SU-DHL-6 (cell line): ENCODE measurements around the gene CNEP1R1.

Source experiments
- H2AFZ ChIP-seq: fragments of 200-600 bp; sonication (generic); 2 replicates; pipeline ENCODE4 v1.6.1; 2014; ENCODE audit warnings: low read depth, mild to moderate bottlenecking, moderate library complexity, mixed read lengths, antibody characterized with exemption, low read length; ENCODE audit not compliant: severe bottlenecking
- H3F3A ChIP-seq: fragments of 200-600 bp; shearing (Covaris generic); 2 replicates; pipeline ENCODE4 v1.6.0; 2016; ENCODE audit warnings: antibody characterized with exemption, mild to moderate bottlenecking; ENCODE audit not compliant: insufficient read depth
- H3K27ac ChIP-seq: fragments of 200-600 bp; sonication (generic); 2 replicates; pipeline ENCODE4 v1.5.1; 2016; ENCODE audit warnings: low read depth, mild to moderate bottlenecking, low read length, moderate library complexity, mixed read lengths
- H3K27me3 ChIP-seq: fragments of 200-600 bp; sonication (generic), shearing (Covaris generic); 2 replicates; pipeline ENCODE4 v1.6.0; 2014; ENCODE audit warnings: mild to moderate bottlenecking, low read length
- H3K36me3 ChIP-seq: fragments of 200-600 bp; sonication (generic); 2 replicates; pipeline ENCODE4 v1.6.1; 2014; ENCODE audit warnings: mild to moderate bottlenecking, low read length, mixed read lengths
- H3K4me2 ChIP-seq: fragments of 300-600, 200-600 bp; shearing (Covaris generic), sonication (generic); 2 replicates; pipeline ENCODE4 v1.6.0; 2014; ENCODE audit warnings: low read length, low read depth, mild to moderate bottlenecking; ENCODE audit not compliant: poor library complexity, severe bottlenecking
- H3K4me3 ChIP-seq: fragments of 200-600 bp; sonication (generic); 2 replicates; pipeline ENCODE4 v1.5.1; 2014; ENCODE audit warnings: antibody characterized with exemption, low read length, mild to moderate bottlenecking, mixed read lengths; ENCODE audit not compliant: insufficient read depth, poor library complexity, severe bottlenecking
- H3K79me2 ChIP-seq: fragments of 200-600 bp; sonication (generic); 2 replicates; pipeline ENCODE4 v1.6.1; 2014; ENCODE audit warnings: mild to moderate bottlenecking, low read length, moderate library complexity; ENCODE audit not compliant: insufficient read depth
- H3K9ac ChIP-seq: fragments of 200-600 bp; sonication (generic); 2 replicates; pipeline ENCODE4 v1.7.0; 2014; ENCODE audit warnings: mild to moderate bottlenecking, low read length
- H3K9me2 ChIP-seq: fragments of 200-600 bp; sonication (generic); replicated peaks from 2 replicates; pipeline ENCODE4 v1.6.1; 2014; ENCODE audit warnings: low read length; ENCODE audit not compliant: insufficient read depth
- H3K9me3 ChIP-seq: fragments of 200-600 bp; sonication (generic); 2 replicates; pipeline ENCODE4 v1.6.1; 2014; ENCODE audit warnings: low read length, mixed read lengths; ENCODE audit not compliant: insufficient read depth
- H4K20me1 ChIP-seq: fragments of 200-600 bp; sonication (generic); 2 replicates; pipeline ENCODE4 v1.6.1; 2014; ENCODE audit warnings: low read depth, mild to moderate bottlenecking, antibody characterized with exemption, low read length, moderate library complexity, mixed read lengths
- CTCF ChIP-seq: fragments of 200-600 bp; sonication (generic); IDR thresholded peaks from one replicate; pipeline ENCODE4 v1.5.1; 2017; ENCODE audit warnings: antibody characterized with exemption, mild to moderate bottlenecking, low read length, moderate library complexity; ENCODE audit not compliant: insufficient read depth, poor library complexity, severe bottlenecking
- EZH2phosphoT487 ChIP-seq: fragments of 200-600 bp; sonication (generic), shearing (Covaris generic); conservative IDR thresholded peaks from 2 replicates; pipeline ENCODE4 v1.6.1; 2018; ENCODE audit warnings: mild to moderate bottlenecking, antibody characterized with exemption, low read length, moderate library complexity, mixed read lengths

Gene CNEP1R1

GRCh38 chr16:50071075-50071671 lies 46.1 kb downstream of the CNEP1R1 start:
- peaks cover 20% of the 10 kb centered on the region; the same call in 1 of the 2 replicates for H3K36me3 ChIP-seq

GRCh38 chr16:50072730-50073129 lies 47.7 kb downstream of the CNEP1R1 start:
- no peaks in the 10 kb centered on the region for H3K27me3 ChIP-seq
- no peak overlapping the region for H3K9ac ChIP-seq
- no peak overlapping the region for H3K4me3 ChIP-seq
- no peaks in the 10 kb centered on the region for H3F3A ChIP-seq
- no peak overlapping the region for H3K4me2 ChIP-seq
- no peaks in the 10 kb centered on the region for H4K20me1 ChIP-seq
- H3K9me2 ChIP-seq: no peaks in the 10 kb centered on the region
- no peaks in the 10 kb centered on the region for H3K9me3 ChIP-seq
- H2AFZ ChIP-seq: no peak overlapping the region
- TF ChIP-seq CTCF: no peak
- TF ChIP-seq EZH2phosphoT487: no peak
- H3K36me3 ChIP-seq: peaks cover 20% of the 10 kb centered on the region; the same call in 1 of the 2 replicates
- H3K79me2 ChIP-seq: peaks cover 42% of the 10 kb centered on the region
- H3K27ac ChIP-seq: no peak overlapping the region

More at GRCh38 chr16:50071075-50071671, 46.1 kb downstream of the CNEP1R1 start:
- H2AFZ ChIP-seq: no peak overlapping the region
- no peak overlapping the region for H3K9ac ChIP-seq
- H4K20me1 ChIP-seq: no peaks in the 10 kb centered on the region
- TF ChIP-seq EZH2phosphoT487 (no peak), CTCF (no peak)
- no peaks in the 10 kb centered on the region for H3K9me2 ChIP-seq
- H3K4me3 ChIP-seq: no peak overlapping the region
- H3K27me3 ChIP-seq: no peaks in the 10 kb centered on the region
- H3K9me3 ChIP-seq: no peaks in the 10 kb centered on the region
- peaks cover 56% of the 10 kb centered on the region for H3K79me2 ChIP-seq
- H3K27ac ChIP-seq: no peak overlapping the region
- no peaks in the 10 kb centered on the region for H3F3A ChIP-seq
- no peak overlapping the region for H3K4me2 ChIP-seq

- Histone ChIP-seq H3K9ac (no peak overlapping the region), H3K27ac (no peak overlapping the region), H3K27me3 (no peaks in the 10 kb centered on the region), H3K79me2 (no peaks in the 10 kb centered on the region), H2AFZ (no peak overlapping the region), H3K4me2 (no peak overlapping the region), H3K9me3 (no peaks in the 10 kb centered on the region), H3F3A (no peaks in the 10 kb centered on the region), H3K9me2 (no peaks in the 10 kb centered on the region), H3K4me3 (no peak overlapping the region), H3K36me3 (peaks cover 16% of the 10 kb centered on the region), H4K20me1 (no peaks in the 10 kb centered on the region)
- no peak for TF ChIP-seq EZH2phosphoT487
- no peak for TF ChIP-seq CTCF
Measured at GRCh38 chr16:50079397-50080140, 54.5 kb downstream of the CNEP1R1 start.
